DND-41 (cell line): Measurements from ENCODE around the gene RMND5B.

Experiments used
- ATAC-seq: fragments of 200-7000 bp; cut with Tn5 transposase; 3 replicates; pipeline ENCODE4 v1.9.1; 2021; ENCODE audit warnings: low read depth; ENCODE audit not compliant: insufficient read depth
- DNase-seq: peaks from one replicate; pipeline ENCODE4 v3.0.0-alpha.2; 2020
- H2AFZ ChIP-seq: 2 replicates; pipeline ENCODE4 v1.6.0; 2012; ENCODE audit warnings: low read depth, low read length
- H3K27ac ChIP-seq: 2 replicates; pipeline ENCODE4 v1.5.1; 2012; ENCODE audit warnings: low read length, inconsistent platforms
- H3K27me3 ChIP-seq: fragments of 200-600 bp; sonication (generic); 2 replicates; pipeline ENCODE4 v1.6.0; 2012; ENCODE audit warnings: low read length, mild to moderate bottlenecking, inconsistent platforms; ENCODE audit not compliant: insufficient read depth, poor library complexity
- H3K36me3 ChIP-seq: 2 replicates; pipeline ENCODE4 v1.5.1; 2012; ENCODE audit warnings: low read length, inconsistent platforms; ENCODE audit not compliant: insufficient read depth
- H3K4me1 ChIP-seq: 2 replicates; pipeline ENCODE4 v1.5.1; 2012; ENCODE audit warnings: mild to moderate bottlenecking, low read length; ENCODE audit not compliant: insufficient read depth
- H3K4me2 ChIP-seq: 2 replicates; pipeline ENCODE4 v1.6.0; 2012; ENCODE audit warnings: mild to moderate bottlenecking, moderate library complexity, low read length, inconsistent platforms; ENCODE audit not compliant: insufficient read depth
- H3K4me3 ChIP-seq, 2 experiments: fragments of 200-600 bp in 1 of 2; shearing (Covaris generic) in 1 of 2; 2 replicates each; pipeline ENCODE4 v1.5.1; 2012 to 2016; ENCODE audit warnings: inconsistent platforms in 2 of 2, low read length in 2 of 2, mild to moderate bottlenecking in 2 of 2, low read depth in 1 of 2, moderate library complexity in 1 of 2
- H3K79me2 ChIP-seq: 2 replicates; pipeline ENCODE4 v1.6.0; 2012; ENCODE audit warnings: low read length, inconsistent platforms; ENCODE audit not compliant: insufficient read depth
- H3K9ac ChIP-seq: 2 replicates; pipeline ENCODE4 v1.6.0; 2012; ENCODE audit warnings: low read depth, mild to moderate bottlenecking, inconsistent platforms, low read length, moderate library complexity
- H3K9me3 ChIP-seq: 2 replicates; pipeline ENCODE4 v1.5.1; 2012; ENCODE audit warnings: low read length, moderate library complexity, mild to moderate bottlenecking, inconsistent platforms; ENCODE audit not compliant: insufficient read depth, severe bottlenecking
- H4K20me1 ChIP-seq: 2 replicates; pipeline ENCODE4 v1.6.0; 2012; ENCODE audit warnings: low read length; ENCODE audit not compliant: insufficient read depth
- CTCF ChIP-seq: IDR thresholded peaks from 2 replicates; pipeline ENCODE4 v1.5.1; 2012; ENCODE audit warnings: borderline replicate concordance, low read length, moderate library complexity, mild to moderate bottlenecking; ENCODE audit not compliant: poor library complexity, severe bottlenecking; ENCODE audit errors: extremely low read depth
- EZH2 ChIP-seq: IDR thresholded peaks from 3 replicates; pipeline ENCODE4 v1.6.1; 2012; ENCODE audit warnings: borderline replicate concordance, low read depth, mild to moderate bottlenecking, moderate library complexity, low read length, inconsistent platforms; ENCODE audit not compliant: severe bottlenecking

The RMND5B gene

GRCh38 chr5:178107756-178108310 is 23.0 kb upstream of the RMND5B start:
- Histone ChIP-seq H3K79me2 (no peaks in the 10 kb centered on the region), H3K4me3 (no peak overlapping the region), H4K20me1 (peaks cover 3% of the 10 kb centered on the region; the same call in 1 of the 2 replicates), H2AFZ (no peak overlapping the region), H3K9ac (no peak overlapping the region), H3K27me3 (peaks cover 7% of the 10 kb centered on the region), H3K27ac (no peak overlapping the region), H3K4me2 (no peak overlapping the region), H3K36me3 (no peaks in the 10 kb centered on the region), H3K4me1 (no peaks in the 10 kb centered on the region), H3K9me3 (peaks cover 3% of the 10 kb centered on the region)
- no peak for DNase-seq
- TF ChIP-seq CTCF, result no peak
- no peak for TF ChIP-seq EZH2
- ATAC-seq, result no peak

GRCh38 chr5:178108446-178108845 is 22.4 kb upstream of the RMND5B start:
- Histone ChIP-seq H2AFZ (no peak overlapping the region), H3K4me3 (no peak overlapping the region), H3K9me3 (peaks cover 5% of the 10 kb centered on the region), H3K27me3 (peaks cover 13% of the 10 kb centered on the region), H3K9ac (no peak overlapping the region), H3K79me2 (no peaks in the 10 kb centered on the region), H3K4me2 (no peak overlapping the region), H3K4me1 (peaks cover 1% of the 10 kb centered on the region), H4K20me1 (peaks cover 3% of the 10 kb centered on the region; the same call in 1 of the 2 replicates), H3K27ac (no peak overlapping the region), H3K36me3 (no peaks in the 10 kb centered on the region)
- no peak for ATAC-seq
- no peak for TF ChIP-seq EZH2
- TF ChIP-seq CTCF, result no peak
- DNase-seq, result no peak

- DNase-seq (no peak), ATAC-seq (no peak)
- no peak overlapping the region for H3K9ac ChIP-seq
- no peak overlapping the region for H3K4me2 ChIP-seq
- TF ChIP-seq EZH2, result no peak
- TF ChIP-seq CTCF, result no peak
- peaks cover 18% of the 10 kb centered on the region for H3K27me3 ChIP-seq
- H3K4me3 ChIP-seq, result no peak overlapping the region
- no peaks in the 10 kb centered on the region for H3K36me3 ChIP-seq
- no peak overlapping the region for H3K27ac ChIP-seq
- H3K79me2 ChIP-seq, result no peaks in the 10 kb centered on the region
- peaks cover 3% of the 10 kb centered on the region; the same call in 1 of the 2 replicates for H4K20me1 ChIP-seq
- H3K4me1 ChIP-seq, result peaks cover 7% of the 10 kb centered on the region
- no peak overlapping the region for H2AFZ ChIP-seq
- peaks cover 5% of the 10 kb centered on the region for H3K9me3 ChIP-seq
Measured at GRCh38 chr5:178108966-178109365, 21.8 kb upstream of the RMND5B start.

- Histone ChIP-seq H3K9me3 (peaks cover 5% of the 10 kb centered on the region), H3K27ac (no peak overlapping the region), H3K4me1 (peaks cover 18% of the 10 kb centered on the region), H3K36me3 (no peaks in the 10 kb centered on the region), H4K20me1 (peaks cover 10% of the 10 kb centered on the region), H3K9ac (no peak overlapping the region), H3K4me3 (no peak overlapping the region), H3K27me3 (peaks cover 33% of the 10 kb centered on the region), H3K4me2 (no peak overlapping the region), H3K79me2 (no peaks in the 10 kb centered on the region), H2AFZ (no peak overlapping the region)
- DNase-seq (no peak), ATAC-seq (no peak)
- TF ChIP-seq EZH2 (no peak), CTCF (no peak)
Measured at GRCh38 chr5:178110511-178110910, 20.3 kb upstream of the RMND5B start.
